ENCODE measurements around the gene RASGRF1.
A peak's percentile ranks its signal among the peaks of the same experiment; 100 is the strongest.

The RASGRF1 gene

GRCh38 chr15:78938658-78939488, 151.7 kb downstream of the RASGRF1 start:
- Histone ChIP-seq H3K79me2 (ENCODE audit: low read length) (no peaks in the 10 kb centered on the region), H3K4me2 (ENCODE audit: low read depth, low read length) (peak overlapping the region; percentile 68), H3K9ac (ENCODE audit: low read length) (no peak overlapping the region), H2AFZ (ENCODE audit: low read length) (peak overlapping the region; percentile 72), H3K27ac (ENCODE audit: low read length) (peak overlapping the region; percentile 33; the same call in 1 of the 2 replicates), H3K36me3 (replicated peaks; ENCODE audit: insufficient read depth, low read length) (no peaks in the 10 kb centered on the region), H3F3A (ENCODE audit: insufficient read depth, low read length) (peaks cover 10% of the 10 kb centered on the region; the same call in 1 of the 2 replicates), H3K27me3 (replicated peaks; ENCODE audit: insufficient read depth, low read length) (peaks cover 5% of the 10 kb centered on the region), H3K9me3 (replicated peaks; ENCODE audit: insufficient read depth, low read length) (no peaks in the 10 kb centered on the region), H3K9me2 (replicated peaks; ENCODE audit: insufficient read depth, low read length) (no peaks in the 10 kb centered on the region), H3K4me1 (ENCODE audit: low read length) (peaks cover 12% of the 10 kb centered on the region), H3K4me3 (ENCODE audit: low read length) (peak overlapping the region; percentile 21), H4K20me1 (ENCODE audit: insufficient read depth, low read length) (no peaks in the 10 kb centered on the region)
- peak; percentile 13 for DNase-seq
- no peak for TF ChIP-seq EZH2phosphoT487 (IDR thresholded peaks at IDR 0.05; ENCODE audit: low read length)
- TF ChIP-seq EZH2 (optimal IDR thresholded peaks at IDR 0.05; ENCODE audit: low read depth, low read length) = no peak
- TF ChIP-seq, protein P1, sequence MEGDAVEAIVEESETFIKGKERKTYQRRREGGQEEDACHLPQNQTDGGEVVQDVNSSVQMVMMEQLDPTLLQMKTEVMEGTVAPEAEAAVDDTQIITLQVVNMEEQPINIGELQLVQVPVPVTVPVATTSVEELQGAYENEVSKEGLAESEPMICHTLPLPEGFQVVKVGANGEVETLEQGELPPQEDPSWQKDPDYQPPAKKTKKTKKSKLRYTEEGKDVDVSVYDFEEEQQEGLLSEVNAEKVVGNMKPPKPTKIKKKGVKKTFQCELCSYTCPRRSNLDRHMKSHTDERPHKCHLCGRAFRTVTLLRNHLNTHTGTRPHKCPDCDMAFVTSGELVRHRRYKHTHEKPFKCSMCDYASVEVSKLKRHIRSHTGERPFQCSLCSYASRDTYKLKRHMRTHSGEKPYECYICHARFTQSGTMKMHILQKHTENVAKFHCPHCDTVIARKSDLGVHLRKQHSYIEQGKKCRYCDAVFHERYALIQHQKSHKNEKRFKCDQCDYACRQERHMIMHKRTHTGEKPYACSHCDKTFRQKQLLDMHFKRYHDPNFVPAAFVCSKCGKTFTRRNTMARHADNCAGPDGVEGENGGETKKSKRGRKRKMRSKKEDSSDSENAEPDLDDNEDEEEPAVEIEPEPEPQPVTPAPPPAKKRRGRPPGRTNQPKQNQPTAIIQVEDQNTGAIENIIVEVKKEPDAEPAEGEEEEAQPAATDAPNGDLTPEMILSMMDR (IDR thresholded peaks at IDR 0.05; ENCODE audit: low read length) = no peak

GRCh38 chr15:78937132-78937739, 153.3 kb downstream of the RASGRF1 start:
- TF ChIP-seq EZH2phosphoT487 (IDR thresholded peaks at IDR 0.05; ENCODE audit: low read length) = no peak
- TF ChIP-seq, protein P1 (IDR thresholded peaks at IDR 0.05; ENCODE audit: low read length) = no peak
- no peak for TF ChIP-seq EZH2 (optimal IDR thresholded peaks at IDR 0.05; ENCODE audit: low read depth, low read length)
- peaks cover 12% of the 10 kb centered on the region for H3K4me1 ChIP-seq (ENCODE audit: low read length)
- no peaks in the 10 kb centered on the region for H3K79me2 ChIP-seq (ENCODE audit: low read length)
- H3K27ac ChIP-seq (ENCODE audit: low read length) = no peak overlapping the region
- H3K4me3 ChIP-seq (ENCODE audit: low read length) = no peak overlapping the region
- peaks cover 10% of the 10 kb centered on the region; the same call in 1 of the 2 replicates for H3F3A ChIP-seq (ENCODE audit: insufficient read depth, low read length)
- no peak overlapping the region for H3K9ac ChIP-seq (ENCODE audit: low read length)
- H3K27me3 ChIP-seq (replicated peaks; ENCODE audit: insufficient read depth, low read length) = no peaks in the 10 kb centered on the region
- H4K20me1 ChIP-seq (ENCODE audit: insufficient read depth, low read length) = no peaks in the 10 kb centered on the region
- H3K9me2 ChIP-seq (replicated peaks; ENCODE audit: insufficient read depth, low read length) = no peaks in the 10 kb centered on the region
- DNase-seq = no peak
- H3K4me2 ChIP-seq (ENCODE audit: low read depth, low read length) = no peak overlapping the region
- no peak overlapping the region for H2AFZ ChIP-seq (ENCODE audit: low read length)
- no peaks in the 10 kb centered on the region for H3K9me3 ChIP-seq (replicated peaks; ENCODE audit: insufficient read depth, low read length)
- H3K36me3 ChIP-seq (replicated peaks; ENCODE audit: insufficient read depth, low read length) = no peaks in the 10 kb centered on the region

GRCh38 chr15:78934655-78935023, 155.9 kb downstream of the RASGRF1 start:
- Histone ChIP-seq H3K27ac (ENCODE audit: low read length) (no peak overlapping the region), H3K27me3 (replicated peaks; ENCODE audit: insufficient read depth, low read length) (no peaks in the 10 kb centered on the region), H3K9me3 (replicated peaks; ENCODE audit: insufficient read depth, low read length) (no peaks in the 10 kb centered on the region), H3K4me3 (ENCODE audit: low read length) (no peak overlapping the region), H3K36me3 (replicated peaks; ENCODE audit: insufficient read depth, low read length) (no peaks in the 10 kb centered on the region), H3K4me2 (ENCODE audit: low read depth, low read length) (no peak overlapping the region), H3F3A (ENCODE audit: insufficient read depth, low read length) (peaks cover 10% of the 10 kb centered on the region; the same call in 1 of the 2 replicates), H3K9ac (ENCODE audit: low read length) (no peak overlapping the region), H2AFZ (ENCODE audit: low read length) (no peak overlapping the region), H3K4me1 (ENCODE audit: low read length) (peaks cover 8% of the 10 kb centered on the region), H3K79me2 (ENCODE audit: low read length) (no peaks in the 10 kb centered on the region), H4K20me1 (ENCODE audit: insufficient read depth, low read length) (no peaks in the 10 kb centered on the region), H3K9me2 (replicated peaks; ENCODE audit: insufficient read depth, low read length) (no peaks in the 10 kb centered on the region)
- no peak for DNase-seq
- TF ChIP-seq, protein P1 (IDR thresholded peaks at IDR 0.05; ENCODE audit: low read length) = no peak
- TF ChIP-seq EZH2 (optimal IDR thresholded peaks at IDR 0.05; ENCODE audit: low read depth, low read length) (no peak), EZH2phosphoT487 (IDR thresholded peaks at IDR 0.05; ENCODE audit: low read length) (no peak)

Measured in MM.1S (cell line).